PC-3 (cell line): Measurements from ENCODE around the gene HTR5A. TPM values are rescaled to one million over a fixed set of nuclear protein-coding genes. Genes with fewer than 3 reads are reported as not detected.

Experiments used
- ATAC-seq: fragments of 200-7000 bp; cut with Tn5 transposase; 2 replicates; pipeline ENCODE4 v1.9.1; 2020; ENCODE audit warnings: mild to moderate bottlenecking, moderate library complexity
- Bru-seq: library from RNA; stranded (reverse); fragments of 400-500 nt; gene quantifications from one replicate; lab custom pipeline; 2021; lab: Mats Ljungman, UMichigan
- BruChase-seq, 2 experiments: library from RNA; stranded (reverse); fragments of 400-500 nt; gene quantifications; one replicate each; lab custom pipeline; 2021; lab: Mats Ljungman, UMichigan
- BruUV-seq: library from RNA; stranded (reverse); fragments of 400-500 nt; replicated peaks from 2 replicates; lab custom pipeline; 2021; lab: Mats Ljungman, UMichigan
- CTCF ChIA-PET: fragments of 300-600 bp; sonication (Branson Sonifier 250); formaldehyde crosslinking; loops from one replicate; lab custom pipeline; 2022; ENCODE audit warnings: antibody characterized with exemption; lab: Charles Lee
- POLR2A ChIA-PET: fragments of 300-600 bp; sonication (Branson Sonifier 250); formaldehyde crosslinking; loops from one replicate; lab custom pipeline; 2022; ENCODE audit warnings: antibody characterized with exemption; ENCODE audit not compliant: unreplicated experiment; lab: Charles Lee
- DNase-seq: peaks from one replicate; pipeline ENCODE4 v3.0.0-alpha.2; 2015
- H2AFZ ChIP-seq: fragments of 300-600 bp; sonication (generic); 2 replicates; pipeline ENCODE4 v1.6.0; 2016; ENCODE audit warnings: antibody characterized with exemption, low read length
- H3F3A ChIP-seq: fragments of 300-600 bp; sonication (generic); one replicate; pipeline ENCODE4 v1.6.0; 2017; ENCODE audit warnings: antibody characterized with exemption, low read length, control low read depth, mild to moderate bottlenecking; ENCODE audit not compliant: unreplicated experiment
- H3K27ac ChIP-seq: fragments of 300-600 bp; sonication (generic); 2 replicates; pipeline ENCODE4 v1.5.1; 2016; ENCODE audit warnings: mild to moderate bottlenecking, low read length
- H3K27me3 ChIP-seq: fragments of 300-600 bp; sonication (generic); 2 replicates; pipeline ENCODE4 v1.6.1; 2016; ENCODE audit warnings: low read length, mixed read lengths
- H3K36me3 ChIP-seq: fragments of 300-600 bp; sonication (generic); 2 replicates; pipeline ENCODE4 v1.6.1; 2016; ENCODE audit warnings: low read depth, mixed run types, low read length, mixed read lengths
- H3K4me1 ChIP-seq: fragments of 300-600 bp; sonication (generic); 2 replicates; pipeline ENCODE4 v1.5.1; 2016; ENCODE audit warnings: low read length; ENCODE audit not compliant: insufficient read depth
- H3K4me2 ChIP-seq: fragments of 300-600 bp; sonication (generic); 2 replicates; pipeline ENCODE4 v1.6.0; 2016; ENCODE audit warnings: low read length
- H3K4me3 ChIP-seq: fragments of 300-600 bp; sonication (generic); 2 replicates; pipeline ENCODE4 v1.5.1; 2016; ENCODE audit warnings: mild to moderate bottlenecking, low read length, mixed read lengths
- H3K79me2 ChIP-seq: fragments of 300-600 bp; sonication (generic); 2 replicates; pipeline ENCODE4 v1.6.1; 2017; ENCODE audit warnings: low read length, mixed read lengths
- H3K9ac ChIP-seq: fragments of 300-600 bp; sonication (generic); 2 replicates; pipeline ENCODE4 v1.6.0; 2016; ENCODE audit warnings: mild to moderate bottlenecking, low read length
- H3K9me2 ChIP-seq: fragments of 300-600 bp; sonication (generic); replicated peaks from 2 replicates; pipeline ENCODE4 v1.6.1; 2016; ENCODE audit warnings: mixed run types, low read length, mixed read lengths
- H3K9me3 ChIP-seq: fragments of 300-600 bp; sonication (generic); 2 replicates; pipeline ENCODE4 v1.6.1; 2016; ENCODE audit warnings: low read length, mixed read lengths
- H4K20me1 ChIP-seq: fragments of 300-600 bp; sonication (generic); 2 replicates; pipeline ENCODE4 v1.6.1; 2016; ENCODE audit warnings: low read length, mixed read lengths
- CTCF ChIP-seq: fragments of 300-600 bp; sonication (generic); conservative IDR thresholded peaks from 2 replicates; pipeline ENCODE4 v1.5.1; 2017; ENCODE audit warnings: antibody characterized with exemption, low read depth, mild to moderate bottlenecking, low read length
- EZH2 ChIP-seq: fragments of 300-600 bp; sonication (generic); IDR thresholded peaks from one replicate; pipeline ENCODE4 v1.6.1; 2017; ENCODE audit warnings: antibody characterized with exemption, mild to moderate bottlenecking, low read length; ENCODE audit not compliant: unreplicated experiment
- EZH2phosphoT487 ChIP-seq: fragments of 300-600 bp; sonication (generic); IDR thresholded peaks from 2 replicates; pipeline ENCODE4 v1.6.1; 2018; ENCODE audit warnings: mild to moderate bottlenecking, antibody characterized with exemption, low read length, borderline replicate concordance
- intact Hi-C: fragments of 100-400 bp; cut with micrococcal nuclease; formaldehyde crosslinking; loops from 2 replicates; pipeline ENCODE4 v1.9.0; 2023
- long read RNA-seq: library from polyadenylated mRNA; unstranded; transcript quantifications from one replicate; pipeline ENCODE4 v2.0.0, GENCODE V29; 2021; ENCODE audit not compliant: unreplicated experiment
- total RNA-seq: library from RNA; depleted of rRNA; stranded (reverse); fragments of >200 nt; gene quantifications from 2 replicates; pipeline ENCODE4 v1.2.3, GENCODE V29; 2014; rRNA removed

HTR5A gene
- total RNA-seq (not detected in 2 replicates), Bru-seq, nascent RNA (percentile 5 among the genes with signal in this experiment), BruChase-seq, experiment 1, labeled RNA remaining after a 6-hour chase (percentile 8 among the genes with signal in this experiment), BruChase-seq, experiment 2, labeled RNA remaining after a 2-hour chase (percentile 4 among the genes with signal in this experiment)
- long read RNA-seq, result 0 reads

- no peak within 1 kb of the TSS for H3K4me2 ChIP-seq
- no peak for TF ChIP-seq CTCF
- no peak for TF ChIP-seq EZH2phosphoT487
- TF ChIP-seq EZH2, result no peak
- H3K27ac ChIP-seq, result no peak within 1 kb of the TSS
- H3K9me2 ChIP-seq, result no peaks in the 10 kb centered on the region
- H3K9ac ChIP-seq, result no peak within 1 kb of the TSS
- H3K79me2 ChIP-seq, result no peaks in the 10 kb centered on the region
- no peak within 1 kb of the TSS for H2AFZ ChIP-seq
- no peaks in the 10 kb centered on the region for H3F3A ChIP-seq
- no peaks in the 10 kb centered on the region for H3K36me3 ChIP-seq
- no peaks in the 10 kb centered on the region for H3K9me3 ChIP-seq
- ATAC-seq (peak; percentile 84), DNase-seq (peak; percentile 75)
- CTCF ChIA-PET, result no interaction called here
- no peaks in the 10 kb centered on the region for H4K20me1 ChIP-seq
- peaks cover 23% of the 10 kb centered on the region for H3K27me3 ChIP-seq
- no peak within 1 kb of the TSS for H3K4me3 ChIP-seq
- H3K4me1 ChIP-seq, result no peaks in the 10 kb centered on the region; the same call in 1 of the 2 replicates
- intact Hi-C loops, result no loop called here
- BruUV-seq, result no TSS peak
- POLR2A ChIA-PET, result no interaction called here
Observed at GRCh38 chr7:155069992-155070751, at the start of gene HTR5A. Gene HTR5A (plus strand): TSS chr7:155070324. CDS start chr7:155070900, 576 bp downstream.

- no peaks in the 10 kb centered on the region for H3K36me3 ChIP-seq
- H3K27ac ChIP-seq, result no peak overlapping the region
- H3K9me3 ChIP-seq, result no peaks in the 10 kb centered on the region
- H3K79me2 ChIP-seq, result no peaks in the 10 kb centered on the region
- no peaks in the 10 kb centered on the region for H3K4me1 ChIP-seq
- 0 out of 2 replicates have a peak, but pooled peaks cover 11% of the 10 kb centered on the region for H3K27me3 ChIP-seq
- no peak overlapping the region for H3K9ac ChIP-seq
- TF ChIP-seq EZH2phosphoT487, result no peak
- TF ChIP-seq EZH2, result no peak
- no peak for TF ChIP-seq CTCF
- H3K9me2 ChIP-seq, result no peaks in the 10 kb centered on the region
- H3K4me3 ChIP-seq, result no peak overlapping the region
- no peak for ATAC-seq
- CTCF ChIA-PET, result no interaction called here
- H3F3A ChIP-seq, result no peaks in the 10 kb centered on the region
- BruUV-seq, result no TSS peak
- no peak overlapping the region for H2AFZ ChIP-seq
- no peak for DNase-seq
- H3K4me2 ChIP-seq, result no peak overlapping the region
- no peaks in the 10 kb centered on the region for H4K20me1 ChIP-seq
- intact Hi-C loops, result no loop called here
- POLR2A ChIA-PET, result no interaction called here
Observed at GRCh38 chr7:155020996-155021395, 49.1 kb upstream of the HTR5A start.
